Muscle layer of duodenum (tissue), 2 donors: ENCODE data around the gene GATA5.
A peak's percentile ranks its signal among the peaks of the same experiment; 100 is the strongest.

Experiments used
- H3K27ac ChIP-seq: one replicate; pipeline ENCODE4 v1.7.0; 2013; ENCODE audit warnings: mild to moderate bottlenecking, low read length
- H3K27me3 ChIP-seq: one replicate; pipeline ENCODE4 v1.7.0; 2013; ENCODE audit warnings: low read depth, mild to moderate bottlenecking, control low read depth, low read length
- H3K36me3 ChIP-seq, 2 donors: one replicate each; pipeline ENCODE4 v1.7.0; 2013; ENCODE audit warnings: low read length in 2 of 2, control low read depth in 1 of 2, mild to moderate bottlenecking in 1 of 2; ENCODE audit not compliant: insufficient read depth in 2 of 2, control insufficient read depth in 1 of 2
- H3K4me1 ChIP-seq, 2 donors: one replicate each; pipeline ENCODE4 v1.7.0; 2013; ENCODE audit warnings: low read length in 2 of 2, mild to moderate bottlenecking in 2 of 2, control low read depth in 1 of 2, moderate library complexity in 1 of 2; ENCODE audit not compliant: insufficient read depth in 2 of 2, control insufficient read depth in 1 of 2
- H3K4me3 ChIP-seq, 2 donors: one replicate each; pipeline ENCODE4 v1.7.0; 2013; ENCODE audit warnings: low read length in 2 of 2, low read depth in 1 of 2, mild to moderate bottlenecking in 1 of 2
- H3K9me3 ChIP-seq, 2 donors: one replicate each; pipeline ENCODE4 v1.7.0; 2013; ENCODE audit warnings: low read length in 2 of 2, control low read depth in 1 of 2, mild to moderate bottlenecking in 1 of 2; ENCODE audit not compliant: control insufficient read depth in 1 of 2
- donor health status: healthy.

The GATA5 gene

GRCh38 chr20:62476056-62476838 is 452 bp upstream of the GATA5 start:
- no peak overlapping the region for H3K27ac ChIP-seq
- H3K4me1 ChIP-seq = peaks cover 0 to 19% of the 10 kb centered on the region in 2 donors
- H3K36me3 ChIP-seq = no peaks in the 10 kb centered on the region
- peak overlapping the region in 1 of 2 donors; percentile 42 for H3K4me3 ChIP-seq
- H3K9me3 ChIP-seq = no peaks in the 10 kb centered on the region
- peaks cover 22% of the 10 kb centered on the region for H3K27me3 ChIP-seq

GRCh38 chr20:62475027-62475771 is 596 bp downstream of the GATA5 start:
- Histone ChIP-seq H3K4me1 (peaks cover 0 to 19% of the 10 kb centered on the region in 2 donors), H3K36me3 (no peaks in the 10 kb centered on the region), H3K27ac (no peak overlapping the region), H3K27me3 (peaks cover 22% of the 10 kb centered on the region), H3K9me3 (no peaks in the 10 kb centered on the region), H3K4me3 (peak overlapping the region; percentile 11 to 52)

GRCh38 chr20:62474604-62475026 is 1.2 kb downstream of the GATA5 start:
- H3K27me3 ChIP-seq = peaks cover 21% of the 10 kb centered on the region

GRCh38 chr20:62473717-62474603 is 1.8 kb downstream of the GATA5 start:
- H3K27ac ChIP-seq = peak overlapping the region; percentile 75
- peak overlapping the region in 1 of 2 donors; percentile 48 for H3K4me3 ChIP-seq
- peaks cover 18% of the 10 kb centered on the region for H3K27me3 ChIP-seq
- no peaks in the 10 kb centered on the region for H3K36me3 ChIP-seq
- no peaks in the 10 kb centered on the region for H3K9me3 ChIP-seq
- H3K4me1 ChIP-seq = peaks cover 0 to 19% of the 10 kb centered on the region in 2 donors

More at GRCh38 chr20:62474604-62475026, 1.2 kb downstream of the GATA5 start:
- H3K27ac ChIP-seq = peak overlapping the region; percentile 75
- H3K9me3 ChIP-seq = no peaks in the 10 kb centered on the region
- H3K4me1 ChIP-seq = peaks cover 0 to 19% of the 10 kb centered on the region in 2 donors
- H3K36me3 ChIP-seq = no peaks in the 10 kb centered on the region
- peak overlapping the region; percentile 48 to 52 for H3K4me3 ChIP-seq

GRCh38 chr20:62472941-62473585 is 2.7 kb downstream of the GATA5 start:
- Histone ChIP-seq H3K4me1 (peaks cover 0 to 19% of the 10 kb centered on the region in 2 donors), H3K4me3 (peak overlapping the region in 1 of 2 donors; percentile 16), H3K27me3 (peaks cover 18% of the 10 kb centered on the region), H3K27ac (peak overlapping the region; percentile 51), H3K36me3 (no peaks in the 10 kb centered on the region), H3K9me3 (no peaks in the 10 kb centered on the region)

DNA sequence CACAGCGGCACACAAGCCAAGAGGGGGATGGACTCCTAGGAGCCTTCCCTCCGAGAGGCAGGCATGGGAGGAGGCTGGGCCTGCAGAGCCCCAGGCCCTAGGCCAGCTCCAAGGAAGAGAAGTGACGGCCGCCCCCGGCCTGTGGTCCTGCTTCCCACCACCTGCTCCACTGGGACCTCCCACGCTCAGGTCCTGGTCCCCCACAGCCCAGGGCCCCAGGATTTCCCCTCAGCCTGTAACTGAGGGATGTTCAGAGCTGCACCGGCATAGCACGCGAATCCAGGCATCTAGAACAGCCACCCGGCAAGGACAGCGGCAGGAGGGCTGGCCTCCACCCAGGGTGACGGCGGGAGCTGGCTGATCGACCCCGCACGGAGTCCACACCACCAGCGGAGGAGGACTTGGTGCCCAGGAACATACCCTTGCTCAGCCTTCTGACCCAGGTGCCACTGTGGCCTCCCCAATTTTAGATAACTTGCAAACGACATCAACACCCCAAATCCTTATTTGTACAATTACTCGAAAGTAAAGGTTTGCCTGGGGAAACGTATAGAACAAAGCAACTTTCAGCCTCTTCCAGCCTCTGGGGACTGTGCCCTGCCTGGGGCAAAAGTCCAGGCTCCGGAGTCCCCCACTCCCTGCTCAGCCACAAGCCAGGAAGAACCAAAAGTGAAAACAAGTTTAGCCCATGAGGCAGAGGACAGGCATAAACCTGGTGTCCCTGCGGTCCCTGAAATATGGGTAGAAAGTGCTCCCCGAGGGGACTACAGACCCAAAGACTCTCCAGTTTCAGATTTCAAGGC is 3.5 kb downstream of the GATA5 start:
- H3K9me3 ChIP-seq = no peaks in the 10 kb centered on the region
- H3K4me3 ChIP-seq = peak overlapping the region in 1 of 2 donors; percentile 16
- H3K27me3 ChIP-seq = peaks cover 18% of the 10 kb centered on the region
- no peaks in the 10 kb centered on the region for H3K36me3 ChIP-seq
- peak overlapping the region; percentile 51 for H3K27ac ChIP-seq
- peaks cover 0 to 19% of the 10 kb centered on the region in 2 donors for H3K4me1 ChIP-seq

DNA sequence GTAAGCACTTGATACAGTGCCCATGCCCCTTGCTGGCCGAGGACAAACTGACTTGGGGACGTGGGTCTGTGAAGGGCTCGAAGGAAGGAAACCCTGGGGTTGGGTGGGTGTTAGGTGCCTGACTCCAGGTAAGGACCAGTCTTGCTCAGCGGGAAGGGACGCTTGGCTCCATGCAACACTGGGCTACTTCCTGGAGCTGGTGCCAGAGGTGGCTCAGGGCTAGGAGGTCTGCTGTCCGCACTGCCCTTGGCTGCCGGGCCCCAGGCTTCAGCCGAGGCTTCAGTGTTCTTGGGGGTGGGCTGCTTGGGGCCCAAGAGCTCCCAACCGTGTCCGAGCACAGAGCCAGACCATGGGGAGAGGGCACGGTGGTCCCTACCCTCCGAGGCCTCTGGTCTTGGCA is 5.3 kb downstream of the GATA5 start:
- no peak overlapping the region for H3K27ac ChIP-seq
- H3K27me3 ChIP-seq = peaks cover 17% of the 10 kb centered on the region
- H3K36me3 ChIP-seq = no peaks in the 10 kb centered on the region
- H3K4me1 ChIP-seq = peaks cover 0 to 8% of the 10 kb centered on the region in 2 donors
- H3K9me3 ChIP-seq = no peaks in the 10 kb centered on the region
- H3K4me3 ChIP-seq = no peak overlapping the region

DNA sequence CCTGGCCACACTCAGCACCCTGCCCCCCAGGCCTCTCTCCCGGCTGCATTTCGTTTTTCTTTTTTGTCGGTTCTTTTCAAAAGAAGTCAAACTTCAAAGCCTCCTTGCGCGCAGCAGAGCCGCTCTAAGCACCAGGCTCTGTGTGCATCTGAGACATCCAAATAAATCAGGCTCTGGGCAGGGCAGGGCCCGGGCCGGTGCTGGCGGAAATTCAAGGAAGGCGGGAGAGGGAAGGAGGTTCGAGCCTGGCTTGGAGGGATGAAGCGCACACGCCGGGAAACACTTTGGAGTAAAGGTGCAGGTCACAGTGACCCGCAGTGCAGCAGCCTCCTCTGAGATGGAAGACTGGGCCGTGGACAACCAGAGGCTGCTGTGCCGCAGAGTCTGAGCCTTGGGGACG is 5.8 kb downstream of the GATA5 start:
- H3K27me3 ChIP-seq = peaks cover 13% of the 10 kb centered on the region
- H3K9me3 ChIP-seq = no peaks in the 10 kb centered on the region
- H3K36me3 ChIP-seq = no peaks in the 10 kb centered on the region
- H3K4me1 ChIP-seq = peaks cover 0 to 4% of the 10 kb centered on the region in 2 donors
- H3K4me3 ChIP-seq = no peak overlapping the region
- H3K27ac ChIP-seq = no peak overlapping the region

DNA sequence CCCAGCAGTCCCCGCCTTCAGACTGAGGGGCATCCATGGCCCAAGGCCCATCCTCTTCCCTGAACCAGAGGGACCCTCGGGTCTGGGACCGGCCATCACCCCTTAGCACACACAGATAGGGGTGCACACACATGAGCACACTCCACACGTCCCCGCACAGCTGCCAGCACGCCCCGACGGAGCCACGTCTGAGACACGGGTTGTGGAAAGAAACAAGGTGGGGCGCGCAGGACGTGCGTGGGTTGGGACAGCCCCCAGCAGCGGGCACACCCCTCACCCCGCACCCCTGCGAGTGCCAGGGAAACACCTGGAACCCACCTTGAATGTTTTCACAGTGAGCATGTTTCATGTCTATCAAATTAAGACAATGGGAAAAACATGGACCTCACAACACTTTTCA is 6.4 kb downstream of the GATA5 start:
- Histone ChIP-seq H3K27me3 (peaks cover 6% of the 10 kb centered on the region), H3K36me3 (no peaks in the 10 kb centered on the region), H3K4me3 (no peak overlapping the region), H3K9me3 (no peaks in the 10 kb centered on the region), H3K4me1 (no peaks in the 10 kb centered on the region), H3K27ac (no peak overlapping the region)
